ENCODE measurements around the gene TMEM175.

TMEM175 gene

DNA sequence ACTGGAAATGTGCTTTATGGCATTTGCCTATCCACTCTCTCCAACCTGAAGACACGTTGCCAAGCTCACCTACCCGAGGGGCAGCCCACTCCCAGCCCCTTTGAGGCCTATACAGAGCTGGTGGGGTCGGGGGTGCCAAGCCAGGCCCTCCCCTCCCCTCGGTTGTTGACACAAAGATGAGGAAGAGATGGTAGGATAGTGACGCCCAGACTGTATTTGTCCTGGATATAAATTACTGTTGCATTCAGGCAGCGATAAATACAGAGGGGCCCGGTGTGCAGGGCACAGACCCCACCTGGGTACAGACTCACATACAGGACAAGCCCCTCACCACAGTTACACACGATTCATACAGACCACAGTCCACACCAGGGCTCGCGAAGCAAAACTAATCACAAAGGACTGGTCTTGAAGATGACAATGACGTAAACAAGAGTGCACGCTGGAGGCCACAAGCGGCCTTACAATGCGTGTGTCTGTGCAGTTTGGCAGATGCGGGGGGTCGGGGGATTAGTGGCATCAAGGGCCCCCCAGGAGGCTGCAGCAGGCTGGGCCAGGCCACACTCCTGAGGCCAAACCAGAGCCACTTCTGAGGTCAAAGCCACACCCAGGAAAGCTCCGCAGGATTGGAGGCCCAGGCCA, 26.6 kb downstream of the TMEM175 start:
- TF ChIP-seq, protein P1, sequence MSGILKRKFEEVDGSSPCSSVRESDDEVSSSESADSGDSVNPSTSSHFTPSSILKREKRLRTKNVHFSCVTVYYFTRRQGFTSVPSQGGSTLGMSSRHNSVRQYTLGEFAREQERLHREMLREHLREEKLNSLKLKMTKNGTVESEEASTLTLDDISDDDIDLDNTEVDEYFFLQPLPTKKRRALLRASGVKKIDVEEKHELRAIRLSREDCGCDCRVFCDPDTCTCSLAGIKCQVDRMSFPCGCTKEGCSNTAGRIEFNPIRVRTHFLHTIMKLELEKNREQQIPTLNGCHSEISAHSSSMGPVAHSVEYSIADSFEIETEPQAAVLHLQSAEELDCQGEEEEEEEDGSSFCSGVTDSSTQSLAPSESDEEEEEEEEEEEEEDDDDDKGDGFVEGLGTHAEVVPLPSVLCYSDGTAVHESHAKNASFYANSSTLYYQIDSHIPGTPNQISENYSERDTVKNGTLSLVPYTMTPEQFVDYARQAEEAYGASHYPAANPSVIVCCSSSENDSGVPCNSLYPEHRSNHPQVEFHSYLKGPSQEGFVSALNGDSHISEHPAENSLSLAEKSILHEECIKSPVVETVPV (CRISPR knock-in tag; IDR thresholded peaks at IDR 0.05): no peak
- ATAC-seq: no peak

DNA sequence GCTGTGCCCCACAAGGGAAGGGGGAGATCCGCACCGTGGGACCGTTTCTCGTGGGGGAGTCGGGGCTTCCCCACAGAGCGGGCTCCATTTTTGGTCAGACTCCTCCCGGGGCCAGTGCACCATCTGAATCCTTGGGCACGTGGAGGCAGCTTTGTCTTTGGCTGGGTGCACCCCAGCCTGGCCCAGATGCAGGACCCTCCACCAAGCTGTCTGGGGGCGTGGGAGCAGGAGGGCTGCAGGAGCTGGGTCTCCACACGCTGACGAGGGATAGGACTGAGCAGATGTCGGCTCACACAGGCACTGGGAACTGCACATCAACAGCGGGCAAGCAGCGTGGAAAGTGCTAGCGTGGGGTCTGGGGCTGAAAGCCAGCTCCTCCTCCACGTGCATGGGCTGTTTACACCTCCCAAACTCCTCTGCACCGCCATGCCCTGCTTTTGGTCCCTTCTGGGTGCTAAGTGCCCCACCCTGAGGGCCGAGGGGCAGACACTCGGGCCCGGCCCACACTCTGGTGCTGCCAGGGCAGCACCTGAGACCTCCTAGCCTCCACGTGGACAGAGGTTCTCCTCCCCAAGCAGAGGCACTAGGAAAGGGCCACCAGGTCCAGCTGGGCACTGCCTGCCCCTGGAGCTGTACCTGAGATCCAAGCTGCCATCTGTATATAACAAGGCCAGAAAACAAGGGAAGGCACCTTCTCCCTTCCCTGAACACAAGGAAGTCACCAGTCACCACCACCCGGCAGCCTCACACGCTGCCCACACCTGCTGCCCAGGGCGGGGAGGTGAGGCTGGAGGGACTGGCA, 27.3 kb downstream of the TMEM175 start:
- no peak for ATAC-seq
- no peak for TF ChIP-seq OSR1 (CRISPR knock-in tag; IDR thresholded peaks at IDR 0.05)
- no peak for TF ChIP-seq TOX (CRISPR knock-in tag; IDR thresholded peaks at IDR 0.05; ENCODE audit: borderline replicate concordance)
- no peak for TF ChIP-seq ISL1 (CRISPR knock-in tag; IDR thresholded peaks at IDR 0.05)
- no peak for TF ChIP-seq RARB (CRISPR knock-in tag; IDR thresholded peaks at IDR 0.05)
- TF ChIP-seq, protein P1 (CRISPR knock-in tag; IDR thresholded peaks at IDR 0.05): no peak
- TF ChIP-seq ZNF70 (CRISPR knock-in tag; IDR thresholded peaks at IDR 0.05): no peak
- TF ChIP-seq, protein P2, sequence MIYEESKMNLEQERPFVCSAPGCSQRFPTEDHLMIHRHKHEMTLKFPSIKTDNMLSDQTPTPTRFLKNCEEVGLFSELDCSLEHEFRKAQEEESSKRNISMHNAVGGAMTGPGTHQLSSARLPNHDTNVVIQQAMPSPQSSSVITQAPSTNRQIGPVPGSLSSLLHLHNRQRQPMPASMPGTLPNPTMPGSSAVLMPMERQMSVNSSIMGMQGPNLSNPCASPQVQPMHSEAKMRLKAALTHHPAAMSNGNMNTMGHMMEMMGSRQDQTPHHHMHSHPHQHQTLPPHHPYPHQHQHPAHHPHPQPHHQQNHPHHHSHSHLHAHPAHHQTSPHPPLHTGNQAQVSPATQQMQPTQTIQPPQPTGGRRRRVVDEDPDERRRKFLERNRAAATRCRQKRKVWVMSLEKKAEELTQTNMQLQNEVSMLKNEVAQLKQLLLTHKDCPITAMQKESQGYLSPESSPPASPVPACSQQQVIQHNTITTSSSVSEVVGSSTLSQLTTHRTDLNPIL (CRISPR knock-in tag; IDR thresholded peaks at IDR 0.05; ENCODE audit: low read depth): no peak
- TF ChIP-seq ZFP3 (CRISPR knock-in tag; IDR thresholded peaks at IDR 0.05): no peak
- TF ChIP-seq ARNTL (CRISPR knock-in tag; IDR thresholded peaks at IDR 0.05; ENCODE audit: borderline replicate concordance, low read depth): no peak
- no peak for TF ChIP-seq ZNF565 (CRISPR knock-in tag; conservative IDR thresholded peaks at IDR 0.05; ENCODE audit: low read depth)
- no peak for TF ChIP-seq BACH2 (CRISPR knock-in tag; IDR thresholded peaks at IDR 0.05; ENCODE audit: borderline replicate concordance)

DNA sequence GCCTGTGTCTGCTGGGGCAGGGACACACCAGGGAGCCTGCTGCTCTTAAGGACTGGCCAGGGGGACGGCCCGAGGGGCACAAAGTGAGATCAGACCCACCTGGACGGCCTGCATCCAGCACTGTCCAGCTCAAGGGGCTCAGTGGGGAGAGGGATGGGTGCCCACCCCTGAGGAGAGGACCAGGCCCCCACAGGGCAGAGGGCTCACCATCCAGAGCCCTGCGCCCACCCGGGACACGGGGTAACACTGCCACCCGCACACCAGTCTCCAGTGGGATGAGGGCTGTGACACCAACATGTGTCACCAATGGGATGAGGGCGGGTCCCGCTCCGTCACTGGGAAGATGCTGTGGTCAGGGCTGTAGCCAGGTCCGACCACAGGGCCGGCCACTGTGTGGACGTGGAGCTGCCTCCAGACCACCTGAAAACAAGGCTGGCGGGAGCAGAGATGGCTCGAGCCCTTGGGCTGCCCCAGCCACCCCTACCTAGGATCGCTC, 27.9 kb downstream of the TMEM175 start:
- TF ChIP-seq, protein P1 (CRISPR knock-in tag; IDR thresholded peaks at IDR 0.05): no peak
- no peak for TF ChIP-seq ZFP30 (CRISPR knock-in tag; IDR thresholded peaks at IDR 0.05)
- TF ChIP-seq BACH2 (CRISPR knock-in tag; IDR thresholded peaks at IDR 0.05; ENCODE audit: borderline replicate concordance): no peak
- no peak for TF ChIP-seq TCF4 (CRISPR knock-in tag; IDR thresholded peaks at IDR 0.05; ENCODE audit: borderline replicate concordance)
- TF ChIP-seq ZNF8 (CRISPR knock-in tag; IDR thresholded peaks at IDR 0.05): no peak
- no peak for TF ChIP-seq TOX (CRISPR knock-in tag; IDR thresholded peaks at IDR 0.05; ENCODE audit: borderline replicate concordance)
- ATAC-seq: no peak; the same call in 2 of the 3 replicates

DNA sequence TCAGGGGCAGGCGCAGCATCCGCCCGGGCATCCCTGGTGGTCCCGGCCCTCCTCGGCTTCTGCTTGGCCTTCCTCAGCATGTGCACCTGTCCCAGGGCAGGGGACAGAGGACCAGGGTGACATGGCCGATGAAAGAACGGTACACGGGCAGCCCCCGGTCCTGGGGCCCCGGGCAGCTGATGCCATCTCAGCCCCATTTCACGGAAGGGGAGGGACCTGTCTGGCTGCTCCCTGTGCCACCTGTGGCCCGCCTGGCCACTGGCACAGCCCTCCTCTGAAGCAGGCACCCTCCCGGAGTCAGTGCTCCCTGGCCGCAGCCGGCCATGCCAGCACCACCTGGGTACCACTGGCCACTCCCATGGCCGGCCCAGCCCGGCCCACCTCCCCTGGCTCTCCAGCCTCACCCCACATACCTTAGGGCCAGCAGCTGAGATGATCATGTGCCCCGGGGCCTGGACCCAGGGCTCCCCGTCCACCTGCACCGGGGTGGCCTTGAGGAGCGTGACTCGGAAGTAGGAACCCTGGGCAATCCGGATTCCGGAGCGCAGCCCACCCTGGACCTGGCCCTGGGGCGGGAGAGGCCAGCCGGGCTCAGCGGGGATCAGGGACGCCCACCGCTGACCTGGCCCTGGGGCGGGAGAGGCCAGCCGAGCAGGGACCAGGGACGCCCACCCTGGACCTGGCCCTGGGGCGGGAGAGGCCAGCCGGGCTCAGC, 28.5 kb downstream of the TMEM175 start:
- ATAC-seq: no peak
- TF ChIP-seq, protein P3, sequence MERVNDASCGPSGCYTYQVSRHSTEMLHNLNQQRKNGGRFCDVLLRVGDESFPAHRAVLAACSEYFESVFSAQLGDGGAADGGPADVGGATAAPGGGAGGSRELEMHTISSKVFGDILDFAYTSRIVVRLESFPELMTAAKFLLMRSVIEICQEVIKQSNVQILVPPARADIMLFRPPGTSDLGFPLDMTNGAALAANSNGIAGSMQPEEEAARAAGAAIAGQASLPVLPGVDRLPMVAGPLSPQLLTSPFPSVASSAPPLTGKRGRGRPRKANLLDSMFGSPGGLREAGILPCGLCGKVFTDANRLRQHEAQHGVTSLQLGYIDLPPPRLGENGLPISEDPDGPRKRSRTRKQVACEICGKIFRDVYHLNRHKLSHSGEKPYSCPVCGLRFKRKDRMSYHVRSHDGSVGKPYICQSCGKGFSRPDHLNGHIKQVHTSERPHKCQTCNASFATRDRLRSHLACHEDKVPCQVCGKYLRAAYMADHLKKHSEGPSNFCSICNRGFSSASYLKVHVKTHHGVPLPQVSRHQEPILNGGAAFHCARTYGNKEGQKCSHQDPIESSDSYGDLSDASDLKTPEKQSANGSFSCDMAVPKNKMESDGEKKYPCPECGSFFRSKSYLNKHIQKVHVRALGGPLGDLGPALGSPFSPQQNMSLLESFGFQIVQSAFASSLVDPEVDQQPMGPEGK (CRISPR knock-in tag; IDR thresholded peaks at IDR 0.05; ENCODE audit: borderline replicate concordance): no peak
- TF ChIP-seq, protein P1 (CRISPR knock-in tag; IDR thresholded peaks at IDR 0.05): no peak
- TF ChIP-seq ZFP30 (CRISPR knock-in tag; IDR thresholded peaks at IDR 0.05) (no peak), TCF4 (CRISPR knock-in tag; IDR thresholded peaks at IDR 0.05; ENCODE audit: borderline replicate concordance) (no peak), CSDC2 (CRISPR knock-in tag; IDR thresholded peaks at IDR 0.05) (no peak), ZNF565 (CRISPR knock-in tag; conservative IDR thresholded peaks at IDR 0.05; ENCODE audit: low read depth) (no peak)
- TF ChIP-seq, protein P4, sequence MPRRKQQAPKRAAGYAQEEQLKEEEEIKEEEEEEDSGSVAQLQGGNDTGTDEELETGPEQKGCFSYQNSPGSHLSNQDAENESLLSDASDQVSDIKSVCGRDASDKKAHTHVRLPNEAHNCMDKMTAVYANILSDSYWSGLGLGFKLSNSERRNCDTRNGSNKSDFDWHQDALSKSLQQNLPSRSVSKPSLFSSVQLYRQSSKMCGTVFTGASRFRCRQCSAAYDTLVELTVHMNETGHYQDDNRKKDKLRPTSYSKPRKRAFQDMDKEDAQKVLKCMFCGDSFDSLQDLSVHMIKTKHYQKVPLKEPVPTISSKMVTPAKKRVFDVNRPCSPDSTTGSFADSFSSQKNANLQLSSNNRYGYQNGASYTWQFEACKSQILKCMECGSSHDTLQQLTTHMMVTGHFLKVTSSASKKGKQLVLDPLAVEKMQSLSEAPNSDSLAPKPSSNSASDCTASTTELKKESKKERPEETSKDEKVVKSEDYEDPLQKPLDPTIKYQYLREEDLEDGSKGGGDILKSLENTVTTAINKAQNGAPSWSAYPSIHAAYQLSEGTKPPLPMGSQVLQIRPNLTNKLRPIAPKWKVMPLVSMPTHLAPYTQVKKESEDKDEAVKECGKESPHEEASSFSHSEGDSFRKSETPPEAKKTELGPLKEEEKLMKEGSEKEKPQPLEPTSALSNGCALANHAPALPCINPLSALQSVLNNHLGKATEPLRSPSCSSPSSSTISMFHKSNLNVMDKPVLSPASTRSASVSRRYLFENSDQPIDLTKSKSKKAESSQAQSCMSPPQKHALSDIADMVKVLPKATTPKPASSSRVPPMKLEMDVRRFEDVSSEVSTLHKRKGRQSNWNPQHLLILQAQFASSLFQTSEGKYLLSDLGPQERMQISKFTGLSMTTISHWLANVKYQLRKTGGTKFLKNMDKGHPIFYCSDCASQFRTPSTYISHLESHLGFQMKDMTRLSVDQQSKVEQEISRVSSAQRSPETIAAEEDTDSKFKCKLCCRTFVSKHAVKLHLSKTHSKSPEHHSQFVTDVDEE (CRISPR knock-in tag; IDR thresholded peaks at IDR 0.05): no peak

Measured in SK-N-SH treated with all-trans-retinoic acid at 6 μM for 48 hours (cell line).